GDM1 (cell line): ENCODE results near the gene MYT1.
"Not testable (repeated sequence)": the region's sequence is repeated elsewhere in the genome, so short reads cannot be mapped to it uniquely, and the experiment has no call there.

Source experiments
- DNase-seq: peaks from one replicate; lab custom pipeline; 2025; lab: John Stamatoyannopoulos, UW

The MYT1 gene

DNA sequence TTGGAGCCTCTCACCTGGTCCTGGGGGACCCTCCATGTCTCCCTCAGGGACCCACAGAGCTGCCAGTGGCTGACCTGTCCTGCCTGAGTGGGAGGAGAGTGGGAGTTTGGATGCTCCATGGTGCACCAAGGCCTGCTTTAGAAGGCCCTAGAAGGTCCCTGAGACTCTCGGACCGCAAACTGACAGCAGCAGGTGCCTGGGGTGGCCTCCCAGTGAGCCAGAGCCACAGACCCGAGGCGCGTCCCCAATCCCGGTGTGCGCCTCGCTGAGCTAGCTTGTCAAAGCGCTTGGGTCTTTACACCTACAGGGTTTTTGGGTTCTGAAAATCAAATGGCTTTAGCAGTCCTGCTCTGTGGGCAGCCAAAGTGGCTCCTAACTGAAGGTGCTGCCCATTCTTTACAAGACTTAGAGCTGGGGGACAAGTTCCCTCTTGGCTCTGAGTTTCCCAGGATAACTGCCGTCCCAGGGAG is 4.9 kb downstream of the MYT1 start:
- DNase-seq: no peak

DNA sequence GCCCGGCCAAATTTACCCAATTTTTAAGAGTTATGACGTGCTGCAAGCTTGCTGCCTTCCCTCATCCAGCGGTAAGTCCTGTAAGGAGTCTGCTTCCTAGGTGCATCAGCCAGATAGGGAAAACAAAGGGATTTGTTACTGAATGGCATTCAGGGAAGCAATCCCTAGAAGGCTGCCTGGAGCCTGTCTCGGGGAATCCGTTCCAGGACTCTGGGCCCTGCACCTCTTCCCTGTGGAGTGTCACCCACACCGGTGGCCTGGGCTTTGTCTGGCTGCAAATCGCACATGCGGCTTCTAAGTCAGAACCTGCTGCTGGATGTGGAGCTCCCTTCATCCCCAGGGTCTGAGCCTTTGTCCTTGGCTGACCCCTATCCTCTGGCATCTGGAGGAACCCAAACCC is 7.0 kb downstream of the MYT1 start:
- DNase-seq: no peak

DNA sequence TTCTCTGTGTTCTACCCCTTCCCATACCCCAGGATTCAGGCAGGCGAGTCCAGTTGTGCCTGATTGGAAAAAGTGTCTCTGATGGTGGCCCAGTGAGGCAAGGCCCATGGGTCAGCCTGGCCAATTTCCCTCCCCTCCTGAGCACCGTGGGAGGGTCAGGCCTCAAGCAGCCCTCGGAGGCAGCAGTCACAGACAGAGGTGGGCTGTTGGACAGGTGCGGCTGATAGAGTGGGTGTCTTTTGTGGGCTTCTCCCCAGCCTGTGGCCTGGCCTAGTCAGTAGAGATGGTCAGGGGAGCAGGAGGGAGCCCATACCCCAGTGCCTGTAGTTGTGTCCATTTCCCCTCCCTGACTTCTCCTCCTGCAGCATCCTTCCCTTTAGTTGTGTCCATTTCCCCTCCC is 8.9 kb downstream of the MYT1 start:
- no peak for DNase-seq

- DNase-seq: no peak
These were observed 12.3 kb downstream of the MYT1 start for GRCh38 chr20:64176551-64176950.

- no peak for DNase-seq
These were observed 12.7 kb downstream of the MYT1 start for GRCh38 chr20:64176971-64177370.

GRCh38 chr20:64177384-64177783 is 13.1 kb downstream of the MYT1 start:
- no peak for DNase-seq

DNA sequence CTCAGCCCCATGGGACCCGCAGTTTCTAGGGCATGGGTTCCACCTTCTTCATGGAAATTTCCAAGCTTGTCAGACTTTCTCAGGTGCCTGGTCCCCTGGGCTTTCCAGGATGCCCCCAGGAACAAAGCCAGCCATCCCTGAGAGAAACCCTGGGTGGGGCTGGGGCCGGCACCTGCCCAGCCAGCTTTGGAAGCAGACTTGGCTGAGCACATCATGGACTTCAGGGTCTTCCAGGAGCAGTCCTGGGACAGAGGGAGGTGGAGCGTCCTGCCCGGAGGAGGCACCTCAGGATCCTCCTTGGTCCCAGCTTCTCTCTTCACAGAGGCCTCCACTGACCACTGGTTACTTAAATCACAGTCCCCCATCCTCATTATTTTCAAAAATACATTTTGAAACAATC is 13.5 kb downstream of the MYT1 start:
- DNase-seq: no peak

GRCh38 chr20:64178925-64179324 is 14.7 kb downstream of the MYT1 start:
- DNase-seq: not testable (repeated sequence)

DNA sequence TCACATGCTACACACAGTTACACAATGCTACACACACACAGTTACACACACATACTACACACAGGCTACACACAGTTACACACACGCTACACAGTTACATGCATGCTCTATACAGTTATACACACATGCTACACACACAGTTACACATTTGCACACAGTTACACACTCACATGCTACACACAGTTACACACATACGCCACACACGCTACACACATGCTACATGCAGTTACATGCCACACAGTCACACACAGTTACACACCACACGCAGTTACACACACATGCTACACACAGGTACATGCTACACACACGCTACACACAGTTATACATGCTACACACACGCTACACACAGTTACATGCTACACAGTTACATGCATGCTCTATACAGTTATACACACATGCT is 15.6 kb downstream of the MYT1 start:
- DNase-seq: no peak

DNA sequence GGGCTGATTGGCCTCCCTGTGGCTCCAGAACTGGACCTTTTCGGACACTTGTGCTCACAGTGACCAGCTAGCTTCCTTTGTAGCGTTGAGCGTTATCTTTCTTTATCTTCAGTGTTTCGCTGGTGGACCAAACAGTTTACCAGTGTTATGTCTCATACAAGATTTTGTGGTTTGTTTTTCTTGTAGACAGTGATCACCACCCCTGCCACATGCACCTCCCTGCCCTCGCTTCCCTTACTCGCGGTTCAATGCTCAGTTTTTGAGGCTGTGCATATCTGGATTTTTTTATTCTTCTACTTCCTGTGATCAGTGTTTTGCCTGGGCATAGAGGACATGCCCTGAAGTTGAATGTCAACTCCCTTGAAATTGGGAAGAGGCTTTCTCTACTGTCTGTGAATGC is 16.4 kb downstream of the MYT1 start:
- DNase-seq: no peak

- DNase-seq: no peak
These were observed 17.1 kb downstream of the MYT1 start for GRCh38 chr20:64181391-64181790.

DNA sequence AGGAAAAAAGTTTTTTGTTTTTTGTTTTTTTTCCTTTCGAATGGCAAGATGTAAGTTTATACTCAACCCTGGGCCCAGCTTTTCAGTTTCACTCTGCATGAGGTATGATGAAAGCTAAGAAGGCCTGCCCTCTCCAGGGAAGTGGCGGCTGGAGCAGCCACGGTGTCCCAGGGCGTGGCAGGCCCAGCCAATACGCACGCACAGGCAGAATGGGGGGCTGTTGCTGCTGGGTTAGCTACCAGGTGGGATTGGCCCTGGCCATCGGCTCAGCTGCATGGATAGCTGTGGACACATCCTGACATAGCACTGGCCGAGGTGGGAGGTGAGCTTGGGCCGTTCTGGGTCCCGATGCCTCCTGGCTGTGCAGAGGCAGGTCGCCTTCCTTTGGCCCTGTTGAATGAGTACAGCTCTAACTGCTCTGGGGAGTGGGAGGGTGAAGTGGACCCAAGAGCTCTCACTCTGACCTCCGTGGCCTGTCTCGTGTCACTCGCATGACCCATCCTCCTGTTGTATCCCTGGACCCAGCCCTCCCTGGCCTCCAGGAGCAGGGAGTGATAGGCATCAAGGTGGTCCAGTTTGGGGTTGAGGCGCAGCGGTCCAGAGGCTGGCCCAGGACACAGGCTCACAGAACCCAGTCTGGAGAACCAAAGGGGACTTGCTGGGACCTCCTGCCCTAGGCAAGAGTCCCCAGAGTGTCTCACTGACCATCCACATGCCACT is 18.1 kb downstream of the MYT1 start:
- no peak for DNase-seq

GRCh38 chr20:64183313-64183712 is 19.1 kb downstream of the MYT1 start:
- no peak for DNase-seq

DNA sequence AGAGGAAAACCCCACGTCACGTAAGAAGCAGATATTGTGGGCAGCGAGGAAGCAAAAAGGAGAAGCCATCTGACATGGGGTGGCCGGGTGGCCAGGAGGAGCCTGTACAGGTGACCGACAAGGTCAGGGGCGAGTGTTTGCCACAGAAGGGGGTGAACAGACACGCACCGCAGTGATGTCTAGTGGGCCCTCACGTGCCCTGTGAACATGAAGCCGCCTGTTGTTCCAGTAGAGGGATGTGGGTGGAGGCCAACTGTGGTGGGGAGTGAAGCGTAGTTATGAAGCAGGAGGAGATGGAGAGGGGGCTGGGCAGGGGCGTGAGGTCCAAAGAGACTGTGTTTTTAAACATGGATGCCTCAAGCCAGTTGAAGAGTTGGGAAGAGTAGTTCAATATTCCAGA is 20.5 kb downstream of the MYT1 start:
- DNase-seq: no peak

DNA sequence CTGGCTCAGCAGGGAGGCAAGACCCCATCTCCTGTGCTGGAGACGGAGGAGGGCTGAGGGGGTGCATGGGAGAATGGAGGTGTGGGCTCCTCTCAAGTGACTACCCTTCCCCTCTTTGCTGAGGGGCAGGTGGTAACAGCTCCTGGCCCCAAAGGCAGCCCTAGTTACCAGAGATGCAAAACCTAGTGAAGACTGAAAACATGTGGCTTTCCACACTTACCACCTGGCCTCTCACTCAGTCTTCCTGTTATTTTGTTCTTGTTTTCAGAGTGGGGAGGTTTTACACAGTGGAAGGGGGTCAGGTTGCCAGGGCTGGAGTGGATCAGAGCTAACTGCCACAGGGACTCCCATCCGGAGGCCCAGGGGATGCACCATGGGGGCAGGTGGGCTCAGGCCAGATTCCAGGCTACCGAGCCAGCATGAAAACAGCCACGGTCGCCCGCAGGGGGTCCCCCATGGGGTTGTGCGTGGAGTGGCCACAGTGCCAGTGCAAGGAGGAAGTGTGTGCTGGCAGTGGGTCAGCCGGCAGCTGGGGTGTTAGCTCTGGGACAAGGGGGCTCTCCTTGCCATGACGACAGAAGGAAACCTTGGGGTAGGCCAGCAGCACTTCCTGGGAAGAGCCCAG is 21.1 kb downstream of the MYT1 start:
- DNase-seq: no peak

- DNase-seq: no peak
These were observed 21.9 kb downstream of the MYT1 start for GRCh38 chr20:64186071-64186598.

DNA sequence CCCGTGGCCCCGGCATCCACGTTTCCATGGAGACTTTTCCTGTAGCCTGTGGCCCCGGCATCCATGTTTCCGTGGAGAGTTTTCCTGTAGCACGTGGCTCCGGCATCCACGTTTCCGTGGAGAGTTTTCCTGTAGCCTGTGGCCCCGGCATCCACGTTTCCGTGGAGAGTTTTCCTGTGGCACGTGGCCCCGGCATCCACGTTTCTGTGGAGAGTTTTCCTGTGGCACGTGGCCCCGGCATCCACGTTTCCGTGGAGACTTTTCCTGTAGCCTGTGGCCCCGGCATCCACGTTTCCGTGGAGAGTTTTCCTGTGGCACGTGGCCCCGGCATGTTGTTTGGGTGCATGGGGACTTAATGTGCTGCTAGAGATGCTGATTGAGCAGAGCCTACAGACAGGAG is 23.0 kb downstream of the MYT1 start:
- DNase-seq: not testable (repeated sequence)

DNA sequence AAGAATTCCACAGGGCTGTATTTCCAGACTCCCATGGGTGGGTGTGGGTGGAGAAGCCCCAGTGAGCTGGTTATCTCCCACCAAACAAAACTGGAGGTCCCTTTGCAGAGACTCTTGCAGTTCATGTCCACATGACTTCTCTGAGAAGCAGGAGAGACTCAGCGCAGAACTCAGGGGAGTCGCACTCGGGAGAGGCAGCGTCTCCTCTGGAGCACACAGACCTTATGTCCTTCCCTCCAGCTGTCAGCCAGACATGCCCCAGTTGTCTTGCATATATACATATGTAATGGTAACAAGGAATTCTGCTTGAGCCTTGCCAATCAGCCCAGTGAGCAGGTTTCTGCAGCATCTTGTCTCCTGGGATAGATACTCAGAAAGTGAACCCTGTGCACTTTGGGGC is 23.8 kb downstream of the MYT1 start:
- no peak for DNase-seq

DNA sequence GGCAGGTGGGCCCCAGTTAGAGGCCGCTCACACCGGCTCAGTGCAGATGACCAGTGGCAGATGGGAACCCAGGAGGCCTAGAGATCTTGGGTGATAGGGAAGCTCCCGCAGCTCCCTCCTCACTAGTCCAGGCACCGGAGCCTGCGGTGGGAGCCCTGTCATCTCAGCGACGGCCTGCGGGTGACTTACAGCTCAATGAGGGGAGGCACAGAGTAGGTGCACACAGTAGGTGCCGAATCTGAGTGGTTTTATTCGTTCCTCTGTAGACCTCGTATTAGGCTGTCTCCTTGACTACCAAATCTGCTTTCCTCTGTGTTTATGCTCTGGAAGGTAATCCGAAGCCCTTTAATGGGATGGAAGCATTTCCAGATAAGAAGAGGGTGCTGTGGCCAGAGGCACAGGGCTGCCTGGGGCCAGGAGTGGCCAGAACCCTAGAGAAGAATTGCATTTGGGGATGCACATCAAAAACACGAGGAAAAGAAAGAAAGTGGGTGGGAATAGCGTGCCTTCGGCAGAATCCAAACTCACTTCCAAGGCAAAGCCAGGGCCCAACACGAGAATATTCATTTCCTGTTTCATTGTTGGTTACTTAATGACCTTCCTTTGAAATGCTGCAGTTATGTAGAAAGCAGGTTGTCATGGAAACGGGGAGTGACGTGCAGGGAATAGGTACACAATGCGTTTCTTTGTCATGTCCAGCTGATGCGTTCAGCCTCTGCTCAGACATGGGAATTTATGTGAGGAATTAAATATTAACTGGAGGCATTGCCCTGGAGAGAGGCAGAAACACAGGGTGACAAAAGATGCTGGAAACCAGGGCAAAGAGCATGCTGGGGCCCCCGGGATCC is 24.7 kb downstream of the MYT1 start:
- DNase-seq: no peak

- DNase-seq: no peak
These were observed 25.3 kb downstream of the MYT1 start for GRCh38 chr20:64189530-64189966.

- no peak for DNase-seq
These were observed 25.7 kb downstream of the MYT1 start for GRCh38 chr20:64189986-64190385.

GRCh38 chr20:64191002-64191401 is 26.8 kb downstream of the MYT1 start:
- no peak for DNase-seq

DNA sequence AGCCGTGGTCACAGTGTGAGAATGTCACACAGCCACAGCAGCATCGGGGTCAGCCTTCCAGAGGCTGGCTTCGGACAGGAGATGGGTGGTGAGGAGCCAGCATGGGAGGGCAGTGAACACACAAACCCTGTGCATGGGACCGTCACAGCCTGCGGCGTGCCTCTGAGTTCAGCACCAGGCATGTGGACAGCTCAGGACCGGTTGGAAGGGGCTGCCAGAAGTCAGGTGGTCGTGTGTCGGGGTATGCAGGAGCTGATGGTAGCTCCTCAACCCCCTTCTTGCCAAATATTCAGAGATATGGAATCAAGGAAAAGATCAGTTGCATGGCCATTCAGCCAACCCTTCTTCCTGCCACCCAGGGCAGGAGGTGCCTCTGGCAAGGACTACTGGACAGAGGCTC is 28.2 kb downstream of the MYT1 start:
- no peak for DNase-seq
